ENCODE data around the gene SYAP1. TPM values are rescaled to one million over a fixed set of nuclear protein-coding genes. Genes with fewer than 3 reads are reported as not detected.

Gene SYAP1
- total RNA-seq, 1 experiment from 2014 or later, result 34.8 TPM

Small RNA genes lying within 50 kb of the gene (small RNA-seq; reads per million reads assigned to genes)
- 0 reads per million in 2 experiments for gene RNU7-56P
- gene RPL12P49, result 0 reads per million in 2 experiments

Other genes starting within 250 kb of the SYAP1 start
- not detected in 2 replicates for gene S100G, start 69.5 kb upstream of the SYAP1 start, total RNA-seq (2014; rRNA removed; shearing (Covaris generic))
- gene CTPS2, start 6.9 kb upstream of the SYAP1 start, total RNA-seq (2014; rRNA removed; shearing (Covaris generic)), result 16.0 and 19.8 TPM in 2 replicates
- 32.6 and 38.3 TPM in 2 replicates for gene TXLNG, start 66.9 kb downstream of the SYAP1 start, total RNA-seq (2014; rRNA removed; shearing (Covaris generic))
- gene RBBP7, start 150.8 kb downstream of the SYAP1 start, total RNA-seq (2014; rRNA removed; shearing (Covaris generic)), result 130 and 146 TPM in 2 replicates
- gene REPS2, start 227.0 kb downstream of the SYAP1 start, total RNA-seq (2014; rRNA removed; shearing (Covaris generic)), result 0.12 and 0.15 TPM in 2 replicates

Data from NCI-H460 (cell line).